Stimulated activated CD8-positive, alpha-beta memory T cell treated with anti-CD3 and anti-CD28 coated beads, Interleukin-15, amount 100 ng/mL, for 24 hours (primary cell): Measurements from ENCODE around the gene GJB5.

ENCODE experiments used
- DNase-seq: peaks from one replicate; pipeline ENCODE4 v3.0.0-alpha.2; 2020; ENCODE audit warnings: low read depth

GJB5 gene

DNA sequence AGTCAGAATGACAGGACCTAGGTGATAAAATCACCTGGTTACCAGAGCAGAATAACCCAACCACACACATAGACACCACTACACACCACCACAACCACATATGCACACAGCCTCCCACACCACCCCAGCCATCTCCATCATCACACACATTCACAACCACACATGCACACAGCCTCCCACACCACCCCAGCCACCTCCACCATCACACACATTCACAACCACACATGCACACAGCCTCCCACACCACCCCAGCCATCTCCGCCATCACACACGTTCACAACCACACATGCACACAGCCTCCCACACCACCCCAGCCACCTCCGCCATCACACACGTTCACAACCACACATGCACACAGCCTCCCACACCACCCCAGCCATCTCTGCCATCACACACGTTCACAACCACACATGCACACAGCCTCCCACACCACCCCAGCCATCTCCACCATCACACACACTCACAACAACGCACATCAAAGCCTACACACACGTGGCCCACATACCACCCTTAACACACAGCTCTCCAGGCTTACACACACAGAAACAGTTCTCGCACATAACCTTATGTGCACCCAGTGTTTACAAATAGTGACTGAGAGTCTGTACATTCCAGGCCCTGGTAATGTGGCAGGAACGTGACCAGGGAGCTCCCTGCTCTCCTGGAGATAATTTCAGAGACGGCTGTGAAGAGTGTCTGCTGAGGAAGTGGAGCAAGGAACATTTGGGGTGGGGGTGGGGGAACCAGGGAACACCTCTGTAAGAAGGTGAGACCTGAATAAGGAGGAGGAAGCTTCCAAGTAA, 22.9 kb downstream of the GJB5 start:
- no peak for DNase-seq

DNA sequence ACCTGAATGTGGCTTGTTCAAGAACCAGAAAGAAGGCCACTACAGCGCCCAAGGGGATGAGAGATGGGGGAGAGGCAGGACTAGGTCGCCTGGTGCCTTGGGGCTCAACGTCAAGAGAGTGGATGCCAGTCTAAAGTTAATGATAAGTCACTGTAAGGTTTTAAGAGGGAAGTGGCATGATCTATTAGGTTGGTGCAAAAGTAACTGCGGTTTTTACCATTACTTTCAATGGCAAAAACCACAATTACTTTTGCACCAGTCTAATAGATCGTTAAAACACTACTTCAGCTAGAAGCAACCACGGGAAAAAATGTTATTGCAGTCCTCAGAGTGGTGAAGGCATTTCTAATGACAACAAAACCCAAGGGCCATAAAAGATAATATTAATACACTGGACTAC, 23.5 kb downstream of the GJB5 start:
- no peak for DNase-seq

DNA sequence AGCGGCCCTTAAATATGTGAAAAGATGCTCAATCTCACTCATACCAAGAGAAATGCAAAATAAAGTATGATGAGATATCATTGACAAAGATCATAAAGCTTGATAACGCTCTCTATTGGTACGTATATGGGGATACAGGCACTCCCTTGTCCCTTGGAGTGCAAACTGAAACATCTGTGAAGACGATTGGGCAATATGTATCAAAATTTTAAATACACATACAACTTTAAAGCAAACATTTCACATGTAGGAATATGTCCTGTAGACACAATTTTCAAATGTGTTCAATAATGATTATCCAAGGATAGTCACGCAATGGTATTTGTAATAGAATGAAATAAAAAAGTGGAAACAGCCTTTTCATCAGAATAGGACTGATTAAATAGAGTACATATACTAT, 24.2 kb downstream of the GJB5 start:
- DNase-seq: no peak

DNA sequence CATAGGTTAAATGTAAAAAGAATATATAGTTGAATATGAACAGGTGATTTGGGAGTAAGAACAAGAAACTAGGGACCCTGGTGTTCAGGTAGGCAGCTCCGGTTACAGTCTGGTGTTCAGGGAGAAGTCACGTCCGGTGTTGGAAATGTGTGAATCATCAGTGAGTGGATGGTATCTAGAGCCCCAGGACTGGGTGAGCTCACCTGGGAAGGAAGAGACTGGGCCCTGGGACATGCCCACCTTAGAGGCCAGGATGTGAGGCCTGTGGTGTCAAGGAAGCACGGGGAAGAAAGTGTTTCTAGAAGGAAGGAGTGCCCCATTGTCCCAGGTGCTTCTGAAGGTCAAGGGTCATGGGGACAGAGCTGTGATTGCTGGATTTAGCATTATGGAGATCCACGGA, 24.7 kb downstream of the GJB5 start:
- DNase-seq: no peak

DNA sequence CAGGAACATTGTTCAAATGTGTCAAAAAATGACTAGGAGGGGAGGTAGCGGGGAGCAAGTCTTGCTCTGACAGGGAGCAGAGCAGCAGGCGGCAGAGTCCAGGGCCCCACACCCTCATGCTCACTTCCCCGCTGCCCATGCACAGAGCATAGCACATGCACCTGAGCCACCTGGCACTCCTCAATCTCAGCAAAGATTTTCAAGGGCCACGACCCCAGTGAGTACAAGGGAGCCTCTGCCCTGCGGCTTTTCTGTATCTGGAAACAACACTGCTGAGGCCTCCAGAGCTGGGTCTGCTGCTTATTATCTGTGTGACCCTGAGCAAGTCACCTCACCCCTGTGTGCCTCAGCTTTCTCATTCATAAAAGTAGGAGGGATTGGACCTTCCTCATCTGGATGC, 25.1 kb downstream of the GJB5 start:
- DNase-seq: no peak

DNA sequence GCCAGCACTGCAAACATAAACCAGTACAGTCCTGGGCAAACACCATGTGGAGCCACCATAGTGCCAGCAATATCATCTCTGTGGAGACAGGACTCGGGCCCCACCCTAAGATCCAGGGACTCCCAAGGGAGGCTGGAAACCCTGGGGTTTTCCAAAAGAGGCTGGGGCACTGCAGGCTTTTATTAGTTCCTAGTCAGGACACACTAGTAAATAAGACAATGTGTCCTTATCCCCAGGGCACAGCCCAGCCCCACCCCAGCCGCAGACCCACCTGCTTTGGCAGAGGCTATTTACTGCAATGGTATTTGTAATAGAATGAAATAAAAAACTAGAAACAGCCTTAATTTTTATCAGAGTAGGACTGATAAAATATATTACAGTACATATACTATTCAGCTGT, 25.7 kb downstream of the GJB5 start:
- no peak for DNase-seq

DNA sequence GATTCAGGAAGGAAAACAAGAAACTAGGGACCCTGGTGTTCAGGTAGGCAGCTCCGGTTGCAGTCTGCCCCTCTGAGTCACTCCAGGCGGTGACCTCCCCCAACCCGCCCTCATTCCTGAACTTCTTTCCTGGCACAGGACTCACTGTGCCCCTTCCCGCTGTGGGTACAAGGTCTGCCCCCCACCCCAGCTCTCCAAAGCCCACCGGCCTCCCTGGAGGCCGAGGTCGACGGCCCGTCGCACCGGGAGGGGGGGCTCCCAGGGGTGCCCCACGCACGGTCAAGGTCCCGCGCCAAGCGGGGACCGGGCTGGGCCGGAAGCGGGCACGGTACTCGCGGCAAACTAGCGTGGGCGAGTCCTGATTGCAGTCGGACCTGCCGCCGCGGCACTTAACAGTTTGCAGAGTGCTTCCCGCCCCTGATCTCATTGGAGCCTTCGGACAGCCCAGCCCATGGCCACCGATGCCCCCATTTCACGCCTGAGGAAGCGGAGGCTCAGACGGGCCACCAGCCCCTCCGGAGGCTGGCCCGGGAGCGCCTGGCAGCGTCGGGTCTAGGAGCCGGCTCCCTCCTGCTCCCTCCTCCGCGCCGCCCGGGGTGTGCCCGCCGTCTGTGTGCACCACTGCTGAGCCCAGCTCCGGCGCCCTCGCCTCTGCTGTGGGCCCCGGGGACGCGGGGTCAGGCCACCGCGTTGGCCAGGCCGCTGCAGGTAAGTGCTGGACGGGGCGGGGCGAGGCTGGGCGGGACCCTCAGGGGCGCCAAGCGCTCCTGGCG, 26.4 kb downstream of the GJB5 start, which contains the start of gene GJB3:
Gene GJB3 (plus strand): TSS at position 144 of the 773 bp plus-strand sequence. CDS start 3,549 bp downstream, outside the sequence.
- no peak for DNase-seq

DNA sequence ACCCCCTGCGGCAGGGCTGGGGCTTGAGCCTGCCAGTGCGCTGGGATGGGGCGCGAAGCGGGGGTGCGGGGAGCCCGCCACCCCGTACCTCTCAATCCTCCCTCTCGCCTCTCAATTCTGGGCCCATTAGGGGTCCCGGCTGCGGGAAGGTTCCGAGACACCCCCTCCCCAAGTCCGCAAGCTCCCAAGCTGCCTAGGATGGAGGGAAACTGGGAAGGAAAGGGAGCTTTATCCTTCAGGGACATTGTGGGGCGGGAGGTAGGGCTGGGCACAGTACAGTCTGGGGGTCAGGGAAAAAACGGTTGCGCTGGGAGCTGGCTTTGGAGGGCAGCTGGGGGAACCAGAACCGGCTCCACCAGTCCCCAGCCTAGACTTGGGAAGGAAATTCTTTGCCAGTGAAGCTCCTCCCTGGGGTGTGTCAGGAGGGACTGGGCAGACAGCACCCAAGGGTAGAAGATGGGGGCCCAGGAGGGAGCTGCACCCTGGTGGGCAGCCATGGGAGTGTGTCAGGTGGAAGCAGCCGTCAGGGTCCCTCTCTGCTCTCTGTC, 27.1 kb downstream of the GJB5 start:
- DNase-seq: no peak

DNA sequence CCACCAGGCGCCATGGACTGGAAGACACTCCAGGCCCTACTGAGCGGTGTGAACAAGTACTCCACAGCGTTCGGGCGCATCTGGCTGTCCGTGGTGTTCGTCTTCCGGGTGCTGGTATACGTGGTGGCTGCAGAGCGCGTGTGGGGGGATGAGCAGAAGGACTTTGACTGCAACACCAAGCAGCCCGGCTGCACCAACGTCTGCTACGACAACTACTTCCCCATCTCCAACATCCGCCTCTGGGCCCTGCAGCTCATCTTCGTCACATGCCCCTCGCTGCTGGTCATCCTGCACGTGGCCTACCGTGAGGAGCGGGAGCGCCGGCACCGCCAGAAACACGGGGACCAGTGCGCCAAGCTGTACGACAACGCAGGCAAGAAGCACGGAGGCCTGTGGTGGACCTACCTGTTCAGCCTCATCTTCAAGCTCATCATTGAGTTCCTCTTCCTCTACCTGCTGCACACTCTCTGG, 29.9 kb downstream of the GJB5 start:
- no peak for DNase-seq

DNA sequence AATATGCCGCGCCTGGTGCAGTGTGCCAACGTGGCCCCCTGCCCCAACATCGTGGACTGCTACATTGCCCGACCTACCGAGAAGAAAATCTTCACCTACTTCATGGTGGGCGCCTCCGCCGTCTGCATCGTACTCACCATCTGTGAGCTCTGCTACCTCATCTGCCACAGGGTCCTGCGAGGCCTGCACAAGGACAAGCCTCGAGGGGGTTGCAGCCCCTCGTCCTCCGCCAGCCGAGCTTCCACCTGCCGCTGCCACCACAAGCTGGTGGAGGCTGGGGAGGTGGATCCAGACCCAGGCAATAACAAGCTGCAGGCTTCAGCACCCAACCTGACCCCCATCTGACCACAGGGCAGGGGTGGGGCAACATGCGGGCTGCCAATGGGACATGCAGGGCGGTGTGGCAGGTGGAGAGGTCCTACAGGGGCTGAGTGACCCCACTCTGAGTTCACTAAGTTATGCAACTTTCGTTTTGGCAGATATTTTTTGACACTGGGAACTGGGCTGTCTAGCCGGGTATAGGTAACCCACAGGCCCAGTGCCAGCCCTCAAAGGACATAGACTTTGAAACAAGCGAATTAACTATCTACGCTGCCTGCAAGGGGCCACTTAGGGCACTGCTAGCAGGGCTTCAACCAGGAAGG, 30.5 kb downstream of the GJB5 start:
- DNase-seq: no peak

DNA sequence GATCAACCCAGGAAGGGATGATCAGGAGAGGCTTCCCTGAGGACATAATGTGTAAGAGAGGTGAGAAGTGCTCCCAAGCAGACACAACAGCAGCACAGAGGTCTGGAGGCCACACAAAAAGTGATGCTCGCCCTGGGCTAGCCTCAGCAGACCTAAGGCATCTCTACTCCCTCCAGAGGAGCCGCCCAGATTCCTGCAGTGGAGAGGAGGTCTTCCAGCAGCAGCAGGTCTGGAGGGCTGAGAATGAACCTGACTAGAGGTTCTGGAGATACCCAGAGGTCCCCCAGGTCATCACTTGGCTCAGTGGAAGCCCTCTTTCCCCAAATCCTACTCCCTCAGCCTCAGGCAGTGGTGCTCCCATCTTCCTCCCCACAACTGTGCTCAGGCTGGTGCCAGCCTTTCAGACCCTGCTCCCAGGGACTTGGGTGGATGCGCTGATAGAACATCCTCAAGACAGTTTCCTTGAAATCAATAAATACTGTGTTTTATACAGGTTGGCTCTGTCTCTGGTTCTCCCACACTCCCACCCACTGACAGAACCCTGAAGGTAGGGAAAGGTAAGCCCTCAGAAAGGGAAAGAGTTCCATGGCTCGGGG, 31.1 kb downstream of the GJB5 start:
- no peak for DNase-seq

DNA sequence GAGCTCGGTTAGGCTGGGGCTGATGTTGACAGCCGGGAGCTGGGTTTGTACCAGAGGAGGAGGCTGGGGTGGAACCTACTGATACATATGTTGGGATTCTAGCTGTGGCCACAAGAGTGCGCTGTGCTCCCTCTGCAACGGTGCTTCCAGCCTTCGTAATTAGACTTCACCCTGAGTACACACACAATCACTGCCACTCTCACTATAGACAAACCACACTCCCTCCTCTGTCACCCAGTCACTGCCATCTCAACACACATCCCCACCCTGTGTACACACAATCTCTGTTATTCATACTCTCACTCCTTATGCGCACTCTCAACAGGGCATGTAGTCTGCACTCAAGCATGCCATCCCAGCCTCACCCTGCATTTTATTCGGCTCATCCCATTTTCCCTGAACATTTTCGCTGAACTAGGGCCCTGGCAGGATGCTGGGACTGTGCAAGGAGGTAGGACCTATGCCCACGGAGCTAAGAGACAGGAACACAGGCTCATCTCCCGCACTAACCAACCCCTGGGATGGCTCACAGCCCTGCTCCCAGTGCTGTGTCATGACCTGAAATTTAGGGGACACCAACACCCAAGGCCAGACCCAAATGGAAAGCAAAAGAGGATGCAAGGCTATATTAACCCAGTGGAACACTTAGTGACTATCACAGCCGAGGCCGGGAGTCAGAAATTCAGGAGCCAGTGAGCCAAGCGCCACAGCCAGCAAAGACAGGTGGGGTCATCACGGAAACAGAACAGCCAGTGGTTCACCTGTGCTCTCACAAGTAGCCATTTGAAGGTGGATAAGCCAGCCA, 31.9 kb downstream of the GJB5 start:
- DNase-seq: peak; percentile 25

DNA sequence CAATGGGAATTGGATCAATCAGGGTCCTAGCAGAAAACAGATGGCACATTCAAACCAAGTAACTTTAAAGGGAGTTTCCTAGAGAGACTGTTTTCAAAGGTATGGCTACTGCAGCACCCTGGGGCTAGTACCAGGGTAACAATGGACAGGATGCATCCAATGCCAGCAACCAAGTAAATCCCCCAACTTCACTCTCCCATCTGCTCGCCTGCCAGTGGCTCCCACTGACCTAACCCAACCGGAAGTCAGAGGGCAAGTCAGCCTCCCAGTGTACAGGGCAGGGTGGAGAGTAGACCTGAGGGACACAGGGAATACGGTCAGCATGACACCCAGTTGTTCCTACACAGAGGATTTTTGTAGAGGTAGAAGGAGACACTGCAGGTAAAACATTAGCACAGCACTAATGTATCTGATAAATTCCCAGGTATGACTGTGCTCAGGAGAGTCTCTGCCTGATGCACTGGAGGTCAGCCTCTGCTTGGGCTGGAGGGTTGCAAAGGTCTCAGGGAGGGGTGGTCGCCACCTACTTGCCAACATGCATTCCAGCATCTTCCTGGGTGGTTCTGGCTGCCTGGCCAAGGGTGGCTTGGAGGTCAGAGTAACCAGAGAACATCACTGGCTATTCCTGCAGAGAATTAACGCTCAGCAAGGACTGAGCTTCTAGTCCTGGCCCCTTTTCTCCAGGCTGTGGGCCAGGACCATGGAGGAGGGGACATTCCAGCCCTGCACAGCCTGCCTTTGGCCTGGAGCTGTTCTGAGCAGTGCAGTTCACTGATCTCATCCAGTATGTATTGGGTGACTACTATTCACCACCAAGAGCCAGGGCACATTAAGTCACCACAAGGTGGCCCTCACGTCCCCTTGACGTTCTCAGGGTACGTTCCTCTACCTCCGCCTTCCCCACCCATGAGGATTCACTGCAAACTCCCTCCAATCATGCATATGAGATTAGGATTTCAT, 32.9 kb downstream of the GJB5 start:
- no peak for DNase-seq

DNA sequence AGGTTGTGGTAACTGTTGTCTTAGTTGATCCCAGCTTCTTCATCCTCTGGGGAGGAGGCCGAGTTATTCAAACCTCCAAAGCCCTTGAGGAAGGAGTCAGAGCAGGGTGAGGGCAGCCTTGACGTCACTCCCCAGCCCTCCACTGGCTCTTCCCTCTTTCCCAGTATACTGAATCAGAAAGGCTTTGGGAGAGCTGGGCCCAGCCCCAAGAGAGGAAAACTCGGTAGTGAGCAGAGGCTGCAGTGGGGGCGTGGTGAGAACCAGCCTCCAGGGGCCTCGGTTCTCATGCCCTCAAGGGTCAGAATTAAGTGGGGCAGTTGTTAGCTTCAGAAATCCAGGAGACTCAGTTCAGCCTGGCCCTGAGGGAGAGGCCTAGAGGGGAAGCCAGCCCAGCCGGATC, 36.1 kb downstream of the GJB5 start:
- DNase-seq: no peak

DNA sequence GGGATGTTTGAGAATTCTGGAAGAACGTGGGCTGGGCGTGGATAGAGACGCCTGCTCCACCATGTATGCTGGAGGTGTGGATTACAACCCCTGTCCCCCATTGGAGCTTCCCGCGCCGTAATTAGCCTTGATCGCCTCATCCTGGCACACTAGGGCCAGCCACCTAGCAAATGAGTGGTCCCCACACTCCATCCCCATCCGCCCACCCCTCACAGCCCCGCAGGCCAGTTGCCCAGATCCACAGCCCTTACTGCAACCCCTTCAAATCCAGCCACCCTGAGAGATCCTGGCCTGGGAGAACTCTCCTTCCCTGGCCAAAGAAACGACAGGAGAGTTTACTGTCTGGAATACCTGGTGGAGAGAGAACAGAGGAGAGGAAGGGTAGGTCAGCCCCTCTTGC, 37.6 kb downstream of the GJB5 start:
- DNase-seq: no peak

DNA sequence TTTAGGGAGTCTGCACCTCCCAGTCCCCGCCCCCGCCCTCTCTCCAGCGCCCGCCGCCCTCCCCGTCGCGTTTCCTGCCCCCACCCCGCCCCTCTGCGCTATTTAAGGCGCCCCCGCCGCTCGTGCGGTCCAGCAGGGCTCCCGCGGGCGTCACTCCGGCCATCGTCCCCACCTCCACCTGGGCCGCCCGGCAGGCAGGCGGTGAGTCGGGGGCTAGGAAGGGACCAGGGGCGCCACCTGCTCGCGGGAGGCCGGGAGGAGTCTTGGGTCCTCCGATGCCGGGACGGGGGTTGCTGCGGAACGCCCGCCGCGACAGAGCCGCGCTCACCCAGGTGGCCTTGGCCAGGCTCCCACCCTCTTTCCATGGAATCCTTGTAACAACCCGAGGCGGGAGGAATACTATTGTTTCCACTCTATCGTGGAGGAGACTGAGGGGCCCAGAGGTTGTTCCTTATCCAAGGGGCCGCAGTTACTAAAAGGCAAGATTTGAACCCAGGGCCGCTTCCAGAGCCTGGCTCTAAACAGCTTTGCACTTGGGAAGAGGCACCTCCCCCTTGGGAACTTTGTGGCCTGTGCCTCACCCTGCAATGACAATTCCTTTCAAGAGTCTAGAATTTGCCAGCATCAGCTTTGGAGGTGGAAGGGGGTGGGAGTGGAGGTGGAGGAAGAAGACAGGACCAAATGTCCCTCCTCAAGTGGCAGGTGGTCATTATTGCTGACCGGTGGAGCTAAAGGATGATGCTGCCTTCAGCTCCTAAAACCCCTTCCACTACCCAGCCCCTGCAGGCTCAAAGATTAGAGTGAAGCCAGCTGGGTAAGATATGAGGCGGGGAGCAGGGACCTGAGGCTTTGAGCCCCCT, 38.3 kb downstream of the GJB5 start, which contains the start of gene GJA4:
Gene GJA4 (plus strand): TSS at position 132 of the 860 bp plus-strand sequence. CDS start 1,215 bp downstream, outside the sequence.
- DNase-seq: no peak

DNA sequence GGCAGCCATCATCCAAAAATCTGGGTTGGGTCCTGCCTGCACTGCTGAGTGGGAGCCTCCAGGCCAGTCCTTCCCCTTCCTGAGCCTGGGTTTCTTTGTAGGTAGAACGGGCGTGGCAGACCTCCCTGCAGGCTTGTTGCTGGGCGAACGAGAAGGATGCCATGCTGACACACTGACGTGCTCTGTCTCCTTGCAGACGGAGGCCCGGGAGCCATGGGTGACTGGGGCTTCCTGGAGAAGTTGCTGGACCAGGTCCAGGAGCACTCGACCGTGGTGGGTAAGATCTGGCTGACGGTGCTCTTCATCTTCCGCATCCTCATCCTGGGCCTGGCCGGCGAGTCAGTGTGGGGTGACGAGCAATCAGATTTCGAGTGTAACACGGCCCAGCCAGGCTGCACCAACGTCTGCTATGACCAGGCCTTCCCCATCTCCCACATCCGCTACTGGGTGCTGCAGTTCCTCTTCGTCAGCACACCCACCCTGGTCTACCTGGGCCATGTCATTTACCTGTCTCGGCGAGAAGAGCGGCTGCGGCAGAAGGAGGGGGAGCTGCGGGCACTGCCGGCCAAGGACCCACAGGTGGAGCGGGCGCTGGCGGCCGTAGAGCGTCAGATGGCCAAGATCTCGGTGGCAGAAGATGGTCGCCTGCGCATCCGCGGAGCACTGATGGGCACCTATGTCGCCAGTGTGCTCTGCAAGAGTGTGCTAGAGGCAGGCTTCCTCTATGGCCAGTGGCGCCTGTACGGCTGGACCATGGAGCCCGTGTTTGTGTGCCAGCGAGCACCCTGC, 39.3 kb downstream of the GJB5 start:
- DNase-seq: no peak

DNA sequence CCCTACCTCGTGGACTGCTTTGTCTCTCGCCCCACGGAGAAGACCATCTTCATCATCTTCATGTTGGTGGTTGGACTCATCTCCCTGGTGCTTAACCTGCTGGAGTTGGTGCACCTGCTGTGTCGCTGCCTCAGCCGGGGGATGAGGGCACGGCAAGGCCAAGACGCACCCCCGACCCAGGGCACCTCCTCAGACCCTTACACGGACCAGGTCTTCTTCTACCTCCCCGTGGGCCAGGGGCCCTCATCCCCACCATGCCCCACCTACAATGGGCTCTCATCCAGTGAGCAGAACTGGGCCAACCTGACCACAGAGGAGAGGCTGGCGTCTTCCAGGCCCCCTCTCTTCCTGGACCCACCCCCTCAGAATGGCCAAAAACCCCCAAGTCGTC, 39.9 kb downstream of the GJB5 start:
- no peak for DNase-seq
